Astrocyte of the cerebellum (primary cell): ENCODE results near the gene ABCB10.

Experiments used
- DNase-seq: peaks from one replicate; pipeline ENCODE4 v3.0.0-alpha.2; 2011; ENCODE audit warnings: low read depth
- H3K4me3 ChIP-seq: 2 replicates; pipeline ENCODE4 v1.5.1; 2011; ENCODE audit warnings: mild to moderate bottlenecking, low read depth, low read length, moderate library complexity
- CTCF ChIP-seq: IDR thresholded peaks from 2 replicates; pipeline ENCODE4 v1.5.1; 2012; ENCODE audit warnings: low read length, low read depth, moderate library complexity, mild to moderate bottlenecking; ENCODE audit errors: missing control alignments
- in situ Hi-C: cut with HindIII; loops from 2 replicates; pipeline ENCODE4 v1.10.0; 2017; ENCODE audit warnings: low sequenced_read_pairs

The ABCB10 gene

GRCh38 chr1:229582011-229582694 is 23.6 kb upstream of the ABCB10 start:
- H3K4me3 ChIP-seq, result no peak overlapping the region
- no peak for TF ChIP-seq CTCF
- DNase-seq, result no peak
- in situ Hi-C loops, result no loop called here

- in situ Hi-C loops, result no loop called here
- DNase-seq, result no peak
- H3K4me3 ChIP-seq, result no peak overlapping the region
- TF ChIP-seq CTCF, result no peak
Measured at GRCh38 chr1:229581485-229581884, 23.0 kb upstream of the ABCB10 start.

- TF ChIP-seq CTCF, result no peak
- no peak for DNase-seq
- in situ Hi-C loops, result no loop called here
- H3K4me3 ChIP-seq, result no peak overlapping the region
Measured at GRCh38 chr1:229579059-229579673, 20.7 kb upstream of the ABCB10 start.

- TF ChIP-seq CTCF, result no peak
- no peak for DNase-seq
- no peak overlapping the region for H3K4me3 ChIP-seq
- in situ Hi-C loops, result no loop called here
Measured at GRCh38 chr1:229578168-229579058, 19.9 kb upstream of the ABCB10 start.

GRCh38 chr1:229574679-229575442 is 16.4 kb upstream of the ABCB10 start:
- in situ Hi-C loops, result no loop called here
- no peak overlapping the region for H3K4me3 ChIP-seq
- TF ChIP-seq CTCF, result no peak
- no peak for DNase-seq

- DNase-seq, result no peak
- no peak overlapping the region for H3K4me3 ChIP-seq
- in situ Hi-C loops, result no loop called here
- no peak for TF ChIP-seq CTCF
Measured at GRCh38 chr1:229572286-229572685, 13.8 kb upstream of the ABCB10 start.
